Tibial nerve (tissue), 4 donors: ENCODE data around the gene CEP104.

Source experiments
- EP300 ChIP-seq, 2 donors: sonication (generic); formaldehyde crosslinking; IDR thresholded peaks; one replicate each; pipeline ENCODE4 v1.6.1; 2017; ENCODE audit warnings: antibody characterized with exemption in 2 of 2, mild to moderate bottlenecking in 1 of 2
- POLR2A ChIP-seq, 2 donors: fragments of 450-650 bp; IDR thresholded peaks; one replicate each; pipeline ENCODE4 v1.6.1; 2017; ENCODE audit warnings: antibody characterized with exemption in 2 of 2, mild to moderate bottlenecking in 2 of 2, moderate library complexity in 2 of 2
- TF ChIP-seq, protein P1 (sequence below), 5 experiments: fragments of 200-600 bp in 3 of 5; fragments of 450-650 bp in 2 of 5; sonication (generic) in 3 of 5; IDR thresholded peaks; one replicate each; pipeline ENCODE4 v1.5.1; 2016 to 2019; ENCODE audit warnings: antibody characterized with exemption in 5 of 5, mild to moderate bottlenecking in 3 of 5, moderate library complexity in 2 of 5

DNA sequence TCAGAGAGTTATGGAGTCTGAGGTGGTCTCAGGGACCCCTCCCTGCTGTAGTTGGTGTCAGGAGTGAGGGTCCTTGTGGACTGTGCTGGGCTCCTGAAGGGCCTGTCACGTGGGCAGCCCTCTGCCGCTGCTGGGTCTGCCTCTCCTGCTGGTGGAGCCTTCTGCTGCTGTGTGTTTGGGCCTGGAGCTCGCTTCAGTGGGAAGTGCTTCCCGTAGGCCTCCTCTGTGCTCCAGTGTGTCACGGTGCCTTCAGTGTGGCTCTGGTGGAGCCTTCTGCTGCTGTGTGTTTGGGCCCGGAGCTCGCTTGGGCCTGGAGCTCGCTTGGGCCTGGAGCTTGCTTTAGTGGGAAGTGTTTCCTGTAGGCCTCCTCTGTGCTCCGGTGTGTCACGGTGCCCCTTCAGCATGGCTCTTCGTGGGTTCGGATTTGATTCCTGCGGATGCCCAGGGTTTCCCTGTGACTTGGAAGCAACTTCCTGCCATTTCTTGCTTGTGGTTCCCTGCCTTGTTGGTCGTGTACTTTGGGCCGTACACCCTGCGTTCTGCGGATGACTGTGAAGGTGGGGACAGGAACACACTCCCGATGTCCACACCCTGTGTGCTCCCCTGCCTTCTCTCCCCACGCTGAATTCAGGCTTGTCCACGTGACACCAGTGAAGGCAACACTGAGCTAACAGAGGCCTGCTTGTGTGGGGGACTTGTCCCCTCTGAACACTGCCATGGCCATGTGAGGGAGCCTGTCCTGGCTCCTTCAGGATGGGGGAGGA lies 23.6 kb upstream of the CEP104 start:
- TF ChIP-seq, protein P1, sequence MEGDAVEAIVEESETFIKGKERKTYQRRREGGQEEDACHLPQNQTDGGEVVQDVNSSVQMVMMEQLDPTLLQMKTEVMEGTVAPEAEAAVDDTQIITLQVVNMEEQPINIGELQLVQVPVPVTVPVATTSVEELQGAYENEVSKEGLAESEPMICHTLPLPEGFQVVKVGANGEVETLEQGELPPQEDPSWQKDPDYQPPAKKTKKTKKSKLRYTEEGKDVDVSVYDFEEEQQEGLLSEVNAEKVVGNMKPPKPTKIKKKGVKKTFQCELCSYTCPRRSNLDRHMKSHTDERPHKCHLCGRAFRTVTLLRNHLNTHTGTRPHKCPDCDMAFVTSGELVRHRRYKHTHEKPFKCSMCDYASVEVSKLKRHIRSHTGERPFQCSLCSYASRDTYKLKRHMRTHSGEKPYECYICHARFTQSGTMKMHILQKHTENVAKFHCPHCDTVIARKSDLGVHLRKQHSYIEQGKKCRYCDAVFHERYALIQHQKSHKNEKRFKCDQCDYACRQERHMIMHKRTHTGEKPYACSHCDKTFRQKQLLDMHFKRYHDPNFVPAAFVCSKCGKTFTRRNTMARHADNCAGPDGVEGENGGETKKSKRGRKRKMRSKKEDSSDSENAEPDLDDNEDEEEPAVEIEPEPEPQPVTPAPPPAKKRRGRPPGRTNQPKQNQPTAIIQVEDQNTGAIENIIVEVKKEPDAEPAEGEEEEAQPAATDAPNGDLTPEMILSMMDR (IDR thresholded peaks at IDR 0.05), result no peak
- TF ChIP-seq EP300 (IDR thresholded peaks at IDR 0.05), result no peak
- TF ChIP-seq POLR2A (IDR thresholded peaks at IDR 0.05), result no peak
